Keratinocyte (primary cell): ENCODE measurements around the gene MCRIP2. TPM values are rescaled to one million over a fixed set of nuclear protein-coding genes. Genes with fewer than 3 reads are reported as not detected.
A peak's percentile ranks its signal among the peaks of the same experiment; 100 is the strongest.

Source experiments
- DNase-seq: peaks from one replicate; pipeline ENCODE4 v3.0.0-alpha.2; 2011; ENCODE audit warnings: low read depth, missing footprints, low spot score
- FAIRE-seq: peaks from 2 replicates; lab custom pipeline; 2011; peaks lifted over from hg19 to GRCh38; lab: Jason Lieb, UNC
- H2AFZ ChIP-seq: 2 replicates; pipeline ENCODE4 v1.6.0; 2012; ENCODE audit warnings: low read length, control low read depth, inconsistent platforms; ENCODE audit not compliant: control insufficient read depth
- H3K27ac ChIP-seq: 2 replicates; pipeline ENCODE4 v1.5.1; 2011; ENCODE audit warnings: low read length; ENCODE audit not compliant: control insufficient read depth, insufficient read depth
- H3K27me3 ChIP-seq: 3 replicates; pipeline ENCODE4 v1.6.0; 2011; ENCODE audit warnings: low read length; ENCODE audit not compliant: control insufficient read depth, insufficient read depth; ENCODE audit errors: extremely low read depth
- H3K36me3 ChIP-seq, 2 experiments: 2 replicates in 1 of 2; 3 replicates in 1 of 2; pipeline ENCODE4 v1.5.1; 2011; ENCODE audit warnings: low read length in 2 of 2, mild to moderate bottlenecking in 1 of 2; ENCODE audit not compliant: control insufficient read depth in 2 of 2, insufficient read depth in 2 of 2; ENCODE audit errors: extremely low read depth in 1 of 2
- H3K4me1 ChIP-seq: 3 replicates; pipeline ENCODE4 v1.5.1; 2011; ENCODE audit warnings: low read length; ENCODE audit not compliant: control insufficient read depth, insufficient read depth; ENCODE audit errors: extremely low read depth
- H3K4me2 ChIP-seq: 3 replicates; pipeline ENCODE4 v1.6.0; 2011; ENCODE audit warnings: low read depth, low read length; ENCODE audit not compliant: control insufficient read depth, insufficient read depth; ENCODE audit errors: extremely low read depth
- H3K4me3 ChIP-seq, 3 experiments: fragments of 200-600 bp in 1 of 3; sonication (generic) in 1 of 3; 2 replicates in 2 of 3; 3 replicates in 1 of 3; pipeline ENCODE4 v1.5.1; 2011 to 2016; ENCODE audit warnings: low read length in 3 of 3, mild to moderate bottlenecking in 3 of 3, control low read depth in 2 of 3, inconsistent platforms in 1 of 3, low read depth in 1 of 3, mixed read lengths in 1 of 3, mixed run types in 1 of 3, moderate library complexity in 1 of 3; ENCODE audit not compliant: control insufficient read depth in 2 of 3, insufficient read depth in 2 of 3; ENCODE audit errors: extremely low read depth in 1 of 3
- H3K79me2 ChIP-seq: 2 replicates; pipeline ENCODE4 v1.6.0; 2012; ENCODE audit warnings: low read length; ENCODE audit not compliant: control insufficient read depth, insufficient read depth
- H3K9ac ChIP-seq: 3 replicates; pipeline ENCODE4 v1.6.0; 2011; ENCODE audit warnings: low read length; ENCODE audit not compliant: control insufficient read depth, insufficient read depth; ENCODE audit errors: extremely low read depth
- H3K9me1 ChIP-seq: 3 replicates; pipeline ENCODE4 v1.6.0; 2011; ENCODE audit warnings: low read length; ENCODE audit not compliant: control insufficient read depth, insufficient read depth; ENCODE audit errors: extremely low read depth
- H3K9me3 ChIP-seq: 2 replicates; pipeline ENCODE4 v1.5.1; 2012; ENCODE audit warnings: low read depth, low read length; ENCODE audit not compliant: control insufficient read depth
- H4K20me1 ChIP-seq: 3 replicates; pipeline ENCODE4 v1.6.0; 2011; ENCODE audit warnings: low read length; ENCODE audit not compliant: control insufficient read depth, insufficient read depth; ENCODE audit errors: extremely low read depth
- EZH2 ChIP-seq: IDR thresholded peaks from one replicate; pipeline ENCODE4 v1.6.1; 2012; ENCODE audit warnings: inconsistent platforms, mild to moderate bottlenecking, low read length, moderate library complexity
- dilution Hi-C: fragments of 300-500 bp; cut with MboI; formaldehyde crosslinking; loops from one replicate; pipeline ENCODE4 v1.7.0; 2020; ENCODE audit warnings: low sequenced_read_pairs; ENCODE audit not compliant: extremely low pct_ligation_motif_present
- polyA plus RNA-seq, 5 experiments: library from polyadenylated mRNA; depleted of rRNA in 3 of 5; stranded (reverse) in 3 of 5; stranded (forward) in 1 of 5; unstranded in 1 of 5; fragments of >200 nt; gene quantifications; 1 replicate in 1 of 5; 2 replicates in 3 of 5; 3 replicates in 1 of 5; pipeline versions ENCODE4 v1.2.1 to v1.2.3, GENCODE V29; 2011 to 2012; ENCODE audit warnings: missing spikeins in 2 of 5, low read depth in 1 of 5, low replicate concordance in 1 of 5
- TF ChIP-seq, protein P1 (sequence below), 3 experiments: IDR thresholded peaks in 1 of 3; conservative IDR thresholded peaks in 1 of 3; optimal IDR thresholded peaks in 1 of 3; 2 replicates in 2 of 3; 3 replicates in 1 of 3; pipeline versions ENCODE3 to v1.5.1; 2011; ENCODE audit warnings: low read length in 3 of 3, mild to moderate bottlenecking in 3 of 3, moderate library complexity in 2 of 3, control low read depth in 1 of 3, inconsistent platforms in 1 of 3; ENCODE audit not compliant: insufficient read depth in 2 of 3; ENCODE audit errors: extremely low read depth in 1 of 3

Gene MCRIP2
- polyA plus RNA-seq, 1 donor (not counting 4 experiments of a cell fraction or from before 2014, with no cell fraction given) = 8.1 TPM

DNA sequence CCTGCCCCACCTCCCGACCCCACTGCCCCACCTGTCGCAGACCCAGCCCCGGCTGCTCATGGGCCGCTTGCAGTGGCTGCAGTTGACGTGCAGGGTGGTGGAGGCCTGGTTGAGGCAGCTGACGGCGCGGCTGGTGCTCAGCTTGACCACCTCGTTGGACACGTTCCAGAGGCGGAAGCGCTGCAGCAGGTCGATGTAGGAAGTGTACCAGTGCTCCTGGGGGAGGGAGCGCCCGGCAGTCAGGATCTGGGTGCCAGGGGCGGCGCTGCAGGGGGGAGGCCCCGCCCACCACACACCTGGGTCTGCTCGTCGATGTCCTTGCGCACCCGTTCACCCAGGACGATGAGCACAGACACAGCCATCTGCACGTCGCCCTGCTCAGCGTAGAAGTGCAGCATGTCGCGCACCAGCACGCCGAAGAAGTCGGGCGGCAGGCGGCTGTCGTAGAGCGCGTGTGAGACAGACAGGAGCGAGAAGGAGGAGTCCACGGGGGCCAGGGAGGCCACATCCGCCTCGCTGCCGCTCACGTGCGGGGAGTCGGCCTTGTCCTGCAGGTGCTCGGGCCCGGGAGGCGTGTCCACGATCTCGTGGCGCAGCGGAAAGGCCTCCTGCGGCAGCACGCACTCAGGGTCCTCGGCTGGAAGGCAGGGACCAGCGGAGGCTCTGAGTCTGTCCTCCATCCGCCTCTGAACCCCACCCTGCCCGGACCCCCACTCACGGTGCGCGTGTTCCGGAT is 43.5 kb downstream of the MCRIP2 start:
- H3K9ac ChIP-seq = no peak overlapping the region
- dilution Hi-C loops = no loop called here
- H3K36me3 ChIP-seq = peaks cover 12 to 37% of the 10 kb centered on the region in 2 experiments
- TF ChIP-seq EZH2 = no peak
- TF ChIP-seq, protein P1, sequence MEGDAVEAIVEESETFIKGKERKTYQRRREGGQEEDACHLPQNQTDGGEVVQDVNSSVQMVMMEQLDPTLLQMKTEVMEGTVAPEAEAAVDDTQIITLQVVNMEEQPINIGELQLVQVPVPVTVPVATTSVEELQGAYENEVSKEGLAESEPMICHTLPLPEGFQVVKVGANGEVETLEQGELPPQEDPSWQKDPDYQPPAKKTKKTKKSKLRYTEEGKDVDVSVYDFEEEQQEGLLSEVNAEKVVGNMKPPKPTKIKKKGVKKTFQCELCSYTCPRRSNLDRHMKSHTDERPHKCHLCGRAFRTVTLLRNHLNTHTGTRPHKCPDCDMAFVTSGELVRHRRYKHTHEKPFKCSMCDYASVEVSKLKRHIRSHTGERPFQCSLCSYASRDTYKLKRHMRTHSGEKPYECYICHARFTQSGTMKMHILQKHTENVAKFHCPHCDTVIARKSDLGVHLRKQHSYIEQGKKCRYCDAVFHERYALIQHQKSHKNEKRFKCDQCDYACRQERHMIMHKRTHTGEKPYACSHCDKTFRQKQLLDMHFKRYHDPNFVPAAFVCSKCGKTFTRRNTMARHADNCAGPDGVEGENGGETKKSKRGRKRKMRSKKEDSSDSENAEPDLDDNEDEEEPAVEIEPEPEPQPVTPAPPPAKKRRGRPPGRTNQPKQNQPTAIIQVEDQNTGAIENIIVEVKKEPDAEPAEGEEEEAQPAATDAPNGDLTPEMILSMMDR (optimal IDR thresholded peaks at IDR 0.05 in 1 of 3, IDR thresholded peaks at IDR 0.05 in 1 of 3, conservative IDR thresholded peaks at IDR 0.05 in 1 of 3; ENCODE audit: extremely low read depth in 1 of 3, insufficient read depth in 2 of 3, low read length in 3 of 3) = no peak
- H3K4me1 ChIP-seq = peaks cover 33% of the 10 kb centered on the region
- DNase-seq (no peak), FAIRE-seq (no peak)
- peak overlapping the region in 1 of 3 experiments; percentile 60 for H3K4me3 ChIP-seq
- no peaks in the 10 kb centered on the region for H3K27me3 ChIP-seq
- peaks cover 41% of the 10 kb centered on the region for H3K79me2 ChIP-seq
- H4K20me1 ChIP-seq = peaks cover 16% of the 10 kb centered on the region
- H3K27ac ChIP-seq = no peak overlapping the region
- no peaks in the 10 kb centered on the region for H3K9me1 ChIP-seq
- no peak overlapping the region for H2AFZ ChIP-seq
- H3K9me3 ChIP-seq = no peaks in the 10 kb centered on the region
- H3K4me2 ChIP-seq = peak overlapping the region; percentile 27

DNA sequence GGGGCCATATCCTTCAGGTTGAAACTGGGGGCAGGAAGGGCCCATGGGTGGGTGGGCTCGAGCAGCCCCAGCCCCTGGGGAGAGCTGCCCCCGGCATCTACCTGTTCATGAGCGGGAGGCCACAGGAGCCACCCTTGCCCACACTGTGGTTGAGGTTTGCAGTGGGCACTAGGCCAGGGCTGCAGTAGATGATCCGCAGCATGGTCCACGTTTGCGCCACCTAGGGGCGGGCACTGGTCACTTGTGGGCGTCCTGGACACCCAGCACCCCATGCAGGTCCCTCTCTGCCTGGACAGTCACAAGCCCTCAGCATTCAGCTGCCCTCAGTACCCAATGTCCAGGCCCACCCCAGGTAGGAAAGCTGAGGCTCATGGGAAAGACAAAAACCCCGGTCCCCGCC is 44.3 kb downstream of the MCRIP2 start:
- no peak overlapping the region for H2AFZ ChIP-seq
- no peak overlapping the region for H3K9ac ChIP-seq
- H3K9me1 ChIP-seq = no peaks in the 10 kb centered on the region
- H3K4me3 ChIP-seq = no peak overlapping the region
- H4K20me1 ChIP-seq = peaks cover 15% of the 10 kb centered on the region
- H3K27me3 ChIP-seq = peaks cover 2% of the 10 kb centered on the region
- no peak overlapping the region for H3K27ac ChIP-seq
- H3K79me2 ChIP-seq = peaks cover 39% of the 10 kb centered on the region
- H3K36me3 ChIP-seq = peaks cover 12 to 37% of the 10 kb centered on the region in 2 experiments
- H3K4me2 ChIP-seq = no peak overlapping the region
- H3K4me1 ChIP-seq = peaks cover 33% of the 10 kb centered on the region
- dilution Hi-C loops = no loop called here
- DNase-seq (no peak), FAIRE-seq (no peak)
- no peaks in the 10 kb centered on the region for H3K9me3 ChIP-seq
- TF ChIP-seq EZH2 = no peak
- TF ChIP-seq, protein P1 (optimal IDR thresholded peaks at IDR 0.05 in 1 of 3, IDR thresholded peaks at IDR 0.05 in 1 of 3, conservative IDR thresholded peaks at IDR 0.05 in 1 of 3; ENCODE audit: extremely low read depth in 1 of 3, insufficient read depth in 2 of 3, low read length in 3 of 3) = peak; percentile 36 to 79 (median 72)
